Measurements from ENCODE around the gene HCN2.
A peak's percentile ranks its signal among the peaks of the same experiment; 100 is the strongest.

Gene HCN2

DNA sequence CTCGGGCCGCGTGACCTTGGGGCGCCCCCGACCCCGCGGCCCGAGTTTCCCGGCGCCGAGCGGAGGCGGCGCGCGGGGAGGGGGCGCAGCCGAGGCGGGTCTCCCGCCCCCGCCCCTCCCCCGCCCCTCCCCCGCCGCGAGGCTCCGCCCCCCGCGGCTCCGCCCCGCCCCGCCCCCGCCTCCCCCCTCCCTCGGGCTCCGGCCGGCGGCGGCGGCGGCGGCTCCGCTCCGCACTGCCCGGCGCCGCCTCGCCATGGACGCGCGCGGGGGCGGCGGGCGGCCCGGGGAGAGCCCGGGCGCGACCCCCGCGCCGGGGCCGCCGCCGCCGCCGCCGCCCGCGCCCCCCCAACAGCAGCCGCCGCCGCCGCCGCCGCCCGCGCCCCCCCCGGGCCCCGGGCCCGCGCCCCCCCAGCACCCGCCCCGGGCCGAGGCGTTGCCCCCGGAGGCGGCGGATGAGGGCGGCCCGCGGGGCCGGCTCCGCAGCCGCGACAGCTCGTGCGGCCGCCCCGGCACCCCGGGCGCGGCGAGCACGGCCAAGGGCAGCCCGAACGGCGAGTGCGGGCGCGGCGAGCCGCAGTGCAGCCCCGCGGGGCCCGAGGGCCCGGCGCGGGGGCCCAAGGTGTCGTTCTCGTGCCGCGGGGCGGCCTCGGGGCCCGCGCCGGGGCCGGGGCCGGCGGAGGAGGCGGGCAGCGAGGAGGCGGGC lies at the start of gene HCN2:
TSS of gene HCN2 (plus strand) at position 189 of the 703 bp plus-strand sequence. CDS start at position 254, 65 bp downstream.
- no peak for DNase-seq

DNA sequence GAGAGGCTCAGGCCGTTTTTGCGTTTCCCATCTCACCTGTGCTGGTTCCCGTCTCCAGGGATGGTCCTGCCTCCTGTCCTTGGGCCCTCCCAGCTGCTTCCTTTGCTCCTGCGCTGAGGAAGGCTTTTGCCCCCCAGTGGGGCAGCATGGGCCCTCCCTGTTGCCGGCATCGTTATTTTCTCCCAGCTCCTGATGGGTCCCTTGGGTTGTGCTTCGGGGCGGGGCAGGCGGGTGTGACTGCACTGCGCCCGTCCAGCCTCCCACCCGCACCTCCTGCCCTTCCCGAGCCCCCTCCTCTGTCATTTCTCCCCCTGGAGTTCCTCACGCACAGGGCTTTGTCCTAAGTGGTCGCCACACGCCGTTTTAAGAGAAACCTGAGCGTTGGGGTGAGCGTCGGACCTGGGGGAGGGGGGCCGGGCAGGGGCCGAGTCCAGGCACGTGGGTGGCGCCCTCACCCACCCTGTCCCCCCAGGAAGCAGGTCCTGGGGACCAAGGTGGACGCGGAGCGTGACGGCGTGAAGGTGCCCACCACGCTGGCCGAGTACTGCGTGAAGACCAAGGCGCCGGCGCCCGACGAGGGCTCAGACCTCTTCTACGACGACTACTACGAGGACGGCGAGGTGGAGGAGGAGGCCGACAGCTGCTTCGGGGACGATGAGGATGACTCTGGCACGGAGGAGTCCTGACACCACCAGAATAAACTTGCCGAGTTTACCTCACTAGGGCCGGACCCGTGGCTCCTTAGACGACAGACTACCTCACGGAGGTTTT lies 48.6 kb upstream of the HCN2 start:
- DNase-seq = no peak

DNA sequence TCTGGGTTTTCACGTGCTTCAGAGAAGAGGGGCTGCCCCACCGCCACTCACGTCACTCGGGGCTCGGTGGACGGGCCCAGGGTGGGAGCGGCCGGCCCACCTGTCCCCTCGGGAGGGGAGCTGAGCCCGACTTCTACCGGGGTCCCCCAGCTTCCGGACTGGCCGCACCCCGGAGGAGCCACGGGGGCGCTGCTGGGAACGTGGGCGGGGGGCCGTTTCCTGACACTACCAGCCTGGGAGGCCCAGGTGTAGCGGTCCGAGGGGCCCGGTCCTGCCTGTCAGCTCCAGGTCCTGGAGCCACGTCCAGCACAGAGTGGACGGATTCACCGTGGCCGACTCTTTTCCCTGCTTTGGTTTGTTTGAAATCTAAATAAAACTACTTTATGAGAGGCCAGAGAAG lies 48.0 kb upstream of the HCN2 start:
- DNase-seq = no peak

DNA sequence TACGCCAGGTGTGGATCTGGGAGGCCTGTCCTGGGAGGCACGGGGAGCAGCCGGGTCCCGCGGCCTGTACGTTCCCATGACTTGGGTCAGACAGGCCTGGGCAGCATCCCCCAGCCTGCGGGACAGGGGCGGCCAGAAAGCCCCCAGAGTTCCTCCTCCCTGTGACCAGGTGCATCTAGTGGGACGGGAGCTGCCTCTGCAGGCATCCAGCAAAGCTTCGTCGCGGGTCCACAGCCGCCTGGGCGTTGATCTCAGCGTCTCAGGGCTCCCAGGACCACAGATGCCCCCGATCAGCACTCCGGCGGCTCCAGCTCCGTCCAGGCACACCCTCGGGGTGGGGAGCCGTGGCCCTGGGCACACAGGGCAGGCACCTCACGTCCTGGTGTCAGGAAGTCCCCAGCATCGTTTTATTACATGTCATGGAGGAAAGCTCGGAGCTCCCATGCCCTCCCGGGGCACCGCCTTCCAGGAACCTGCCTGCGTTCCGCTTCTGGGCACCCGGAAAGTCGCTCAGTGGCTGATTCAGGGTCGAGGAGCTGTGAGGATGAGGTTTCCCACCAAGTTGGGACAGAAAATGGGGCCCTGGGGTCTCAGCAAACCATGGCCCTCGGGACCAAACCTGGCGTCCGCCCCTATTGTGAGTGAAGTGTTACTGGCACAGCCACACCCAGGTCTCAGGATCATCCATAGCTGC lies 47.4 kb upstream of the HCN2 start:
- no peak for DNase-seq

GRCh38 chr19:543910-544608 lies 45.6 kb upstream of the HCN2 start, which contains the start of gene GZMM:
GZMM (plus strand) TSS chr19:544053; CDS start chr19:544072, 19 bp downstream.
- DNase-seq = peak; percentile 73

DNA sequence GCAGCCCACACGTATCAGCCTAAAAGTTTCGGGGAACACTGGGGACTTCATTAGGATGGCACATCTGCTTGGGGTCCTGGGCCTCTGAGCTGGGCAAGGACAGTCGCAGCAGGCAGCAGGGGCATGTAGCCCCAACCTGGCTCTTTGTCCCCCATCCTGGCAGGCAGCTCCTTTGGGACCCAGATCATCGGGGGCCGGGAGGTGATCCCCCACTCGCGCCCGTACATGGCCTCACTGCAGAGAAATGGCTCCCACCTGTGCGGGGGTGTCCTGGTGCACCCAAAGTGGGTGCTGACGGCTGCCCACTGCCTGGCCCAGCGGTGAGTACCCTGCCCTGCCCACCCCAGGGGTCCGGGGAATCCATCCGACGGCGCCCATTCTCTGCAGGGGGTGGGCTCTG lies 42.6 kb upstream of the HCN2 start:
- DNase-seq = no peak

DNA sequence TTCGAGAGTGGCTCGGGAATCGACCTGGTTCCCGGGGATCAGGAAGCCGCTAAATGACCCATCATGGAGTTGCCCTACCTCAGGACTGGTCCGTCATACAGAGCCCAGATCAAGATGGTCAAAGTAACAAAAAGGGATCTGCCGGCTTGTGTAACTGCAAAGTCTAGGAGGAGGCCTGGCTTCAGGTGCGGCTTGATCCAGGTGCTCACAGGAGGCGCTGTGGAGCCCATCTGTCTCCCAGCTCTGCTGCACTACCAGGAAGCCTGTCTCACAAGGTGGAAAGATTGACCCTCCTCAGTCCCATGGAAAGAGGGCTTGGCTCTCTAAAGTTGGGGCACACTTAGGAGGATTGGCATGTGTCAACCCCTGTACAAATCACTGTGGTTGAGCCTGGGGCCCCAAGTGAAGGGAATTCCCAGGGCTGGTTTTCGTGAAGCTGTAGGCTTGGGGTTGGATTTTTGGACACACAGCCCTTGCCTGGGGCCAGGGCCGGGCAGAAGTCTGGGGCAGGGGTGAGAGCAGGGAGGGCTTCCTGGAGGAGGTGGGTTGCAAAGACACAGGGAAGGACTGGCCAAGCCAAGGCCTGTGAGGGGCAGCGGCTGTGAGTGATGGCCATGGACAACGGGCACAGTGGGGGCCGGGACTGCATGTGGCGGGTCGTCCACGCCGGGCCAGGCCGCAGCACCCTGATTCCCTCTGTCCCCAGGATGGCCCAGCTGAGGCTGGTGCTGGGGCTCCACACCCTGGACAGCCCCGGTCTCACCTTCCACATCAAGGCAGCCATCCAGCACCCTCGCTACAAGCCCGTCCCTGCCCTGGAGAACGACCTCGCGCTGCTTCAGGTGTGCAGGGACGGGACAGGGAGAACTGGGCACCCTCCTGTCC lies 41.6 kb upstream of the HCN2 start:
- DNase-seq = no peak

DNA sequence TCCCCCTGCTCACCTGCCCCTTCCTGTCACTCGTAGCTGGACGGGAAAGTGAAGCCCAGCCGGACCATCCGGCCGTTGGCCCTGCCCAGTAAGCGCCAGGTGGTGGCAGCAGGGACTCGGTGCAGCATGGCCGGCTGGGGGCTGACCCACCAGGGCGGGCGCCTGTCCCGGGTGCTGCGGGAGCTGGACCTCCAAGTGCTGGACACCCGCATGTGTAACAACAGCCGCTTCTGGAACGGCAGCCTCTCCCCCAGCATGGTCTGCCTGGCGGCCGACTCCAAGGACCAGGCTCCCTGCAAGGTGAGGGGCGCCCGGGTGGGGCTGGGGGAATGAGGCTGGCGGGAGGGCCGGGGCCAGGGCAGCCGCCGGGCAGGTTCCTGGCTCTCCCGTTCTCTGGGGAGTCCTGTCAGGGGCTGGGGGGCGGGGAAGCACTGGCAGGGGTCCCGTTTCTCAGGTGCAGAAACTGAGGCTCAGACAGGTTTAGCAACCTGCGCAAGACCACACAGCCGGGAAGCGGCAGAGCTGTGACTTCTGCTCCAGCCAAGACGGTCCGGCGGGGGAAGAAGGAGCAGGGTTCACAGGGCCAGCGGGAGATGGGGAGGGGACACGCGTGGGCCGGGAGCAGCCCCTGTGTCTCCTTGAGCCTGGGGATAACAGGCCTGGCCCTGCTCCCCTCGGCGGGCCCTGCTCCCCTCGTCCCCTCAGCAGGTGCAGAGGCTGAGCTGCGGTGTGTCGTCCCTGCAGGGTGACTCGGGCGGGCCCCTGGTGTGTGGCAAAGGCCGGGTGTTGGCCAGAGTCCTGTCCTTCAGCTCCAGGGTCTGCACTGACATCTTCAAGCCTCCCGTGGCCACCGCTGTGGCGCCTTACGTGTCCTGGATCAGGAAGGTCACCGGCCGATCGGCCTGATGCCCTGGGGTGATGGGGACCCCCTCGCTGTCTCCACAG lies 40.5 kb upstream of the HCN2 start:
- no peak for DNase-seq

DNA sequence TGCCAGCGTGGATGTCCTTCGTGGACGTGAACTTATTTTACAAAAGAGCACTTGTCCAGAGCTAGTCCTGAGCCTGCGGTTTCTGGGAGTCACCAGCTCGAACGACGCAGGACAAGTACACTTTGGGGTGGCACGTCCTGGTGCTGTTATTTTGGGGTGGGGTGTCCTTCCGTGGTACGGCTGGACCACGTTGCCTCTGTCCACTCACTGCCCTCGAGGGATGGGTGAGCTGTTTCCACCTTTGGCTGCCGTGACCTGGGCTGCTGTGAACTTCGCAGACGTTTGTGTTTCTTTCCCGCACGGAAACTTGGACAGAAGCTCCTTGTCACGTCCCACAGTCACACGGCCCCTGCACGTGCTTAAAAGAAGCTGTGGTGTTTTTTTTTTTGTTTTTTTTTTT lies 34.9 kb upstream of the HCN2 start:
- DNase-seq = no peak

DNA sequence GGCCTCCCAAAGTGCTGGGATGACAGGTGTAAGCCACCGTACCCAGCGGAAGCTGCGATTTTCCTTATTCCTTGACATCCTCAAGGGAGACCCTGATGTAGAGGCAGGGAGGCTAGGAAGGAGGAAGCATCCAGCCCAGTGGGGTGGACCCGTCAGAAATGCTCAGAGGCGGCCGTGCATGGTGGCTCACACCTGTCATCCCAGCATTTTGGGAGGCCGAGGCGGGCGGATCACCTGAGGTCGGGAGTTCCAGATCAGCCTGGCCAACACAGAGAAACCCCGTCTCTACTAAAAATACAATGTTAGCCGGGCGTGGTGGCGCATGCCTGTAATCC lies 34.2 kb upstream of the HCN2 start:
- DNase-seq = no peak

DNA sequence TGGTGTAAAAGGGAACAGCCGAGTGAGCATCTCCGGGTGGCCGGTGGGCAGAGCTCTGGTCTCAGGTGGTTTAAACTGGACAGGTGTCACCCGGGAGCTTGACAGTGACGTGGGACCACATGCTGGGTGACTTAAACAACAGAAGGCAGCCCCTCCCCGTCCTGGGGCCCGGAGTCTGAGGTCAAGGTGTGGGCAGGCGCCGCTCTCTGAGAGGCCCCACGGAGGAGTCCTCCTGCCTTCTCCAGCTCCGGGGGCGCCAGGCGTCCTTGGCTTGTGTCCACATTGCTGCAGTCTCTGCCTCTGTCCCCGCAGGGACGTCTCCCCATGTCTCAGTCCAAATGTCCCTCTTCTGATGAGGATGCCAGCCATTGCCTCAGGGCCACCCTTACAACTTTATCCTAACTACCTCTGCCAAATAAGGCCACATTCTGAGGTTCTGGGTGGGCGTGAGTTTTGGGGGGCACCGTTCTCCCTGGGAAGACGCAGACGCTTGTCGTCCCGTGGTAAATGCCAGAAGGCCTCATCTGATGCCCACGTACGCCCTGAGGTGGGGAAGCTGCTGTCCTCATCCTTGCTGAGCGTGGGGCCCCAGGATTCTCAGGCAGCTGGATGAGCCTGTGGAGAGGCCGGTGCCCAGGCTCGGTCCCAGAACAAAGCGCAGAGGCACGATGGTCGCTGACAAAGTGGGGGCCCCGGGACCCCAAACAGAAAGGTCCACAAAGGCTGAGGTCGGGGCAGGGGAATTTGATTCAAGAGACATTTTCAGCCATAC lies 32.9 kb upstream of the HCN2 start:
- DNase-seq = no peak

- no peak for DNase-seq
Observed at GRCh38 chr19:558770-559439, 30.8 kb upstream of the HCN2 start.

- DNase-seq = no peak
Observed at GRCh38 chr19:560121-560520, 29.6 kb upstream of the HCN2 start.

- no peak for DNase-seq
Observed at GRCh38 chr19:566403-566802, 23.3 kb upstream of the HCN2 start.

- no peak for DNase-seq
Observed at GRCh38 chr19:566844-567243, 22.8 kb upstream of the HCN2 start.

DNA sequence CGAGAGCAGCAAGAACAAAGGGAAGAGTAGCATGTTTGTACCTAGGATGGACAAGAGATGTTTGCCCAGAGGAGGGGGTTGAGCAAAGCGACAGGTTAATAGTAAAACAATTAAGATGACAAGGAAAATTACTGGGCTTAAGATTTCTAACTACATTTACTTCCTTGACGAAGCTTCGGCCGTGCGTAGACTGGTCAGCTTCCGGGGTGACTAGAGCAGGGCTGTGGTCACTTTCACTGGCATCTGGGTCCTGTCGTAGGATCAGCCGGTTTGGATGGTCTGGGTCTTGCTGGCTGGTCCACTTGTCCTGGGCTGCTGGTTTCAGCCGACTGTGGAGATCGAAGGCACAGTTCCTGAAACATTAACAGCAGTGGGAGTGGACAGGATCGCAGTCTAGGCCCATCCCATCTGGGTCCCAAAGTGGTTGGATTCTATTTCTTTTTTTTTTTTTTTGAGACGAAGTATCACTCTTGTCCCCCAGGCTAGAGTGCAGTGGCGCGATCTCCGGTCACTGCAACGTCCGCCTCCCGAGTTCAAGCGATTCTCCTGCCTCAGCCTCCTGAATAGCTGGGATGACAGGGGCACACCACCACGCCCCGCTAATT lies 22.3 kb upstream of the HCN2 start:
- no peak for DNase-seq

DNA sequence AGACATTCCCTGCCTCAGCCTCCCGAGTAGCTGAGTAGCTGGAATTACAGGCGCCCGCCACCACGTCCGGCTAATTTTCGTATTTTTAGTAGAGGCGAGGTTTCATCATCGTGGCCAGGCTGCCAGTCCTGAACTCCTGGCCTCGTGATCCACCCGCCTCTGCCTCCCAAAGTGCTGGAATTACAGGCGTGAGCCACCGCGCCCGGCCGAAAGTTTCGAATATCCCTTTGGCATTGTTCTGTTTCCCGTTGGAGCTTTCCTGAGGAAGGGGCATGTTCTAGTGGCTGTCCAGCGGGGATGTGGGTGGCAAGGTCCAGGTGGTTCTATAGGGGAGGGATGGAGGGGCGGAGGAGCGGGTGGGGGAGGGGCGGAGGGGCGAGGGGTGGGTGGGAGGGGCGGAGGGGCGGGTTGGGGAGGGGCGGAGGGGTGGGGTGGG lies 19.4 kb upstream of the HCN2 start:
- no peak for DNase-seq

GRCh38 chr19:570937-571565 lies 18.6 kb upstream of the HCN2 start:
- DNase-seq = peak; percentile 64

DNA sequence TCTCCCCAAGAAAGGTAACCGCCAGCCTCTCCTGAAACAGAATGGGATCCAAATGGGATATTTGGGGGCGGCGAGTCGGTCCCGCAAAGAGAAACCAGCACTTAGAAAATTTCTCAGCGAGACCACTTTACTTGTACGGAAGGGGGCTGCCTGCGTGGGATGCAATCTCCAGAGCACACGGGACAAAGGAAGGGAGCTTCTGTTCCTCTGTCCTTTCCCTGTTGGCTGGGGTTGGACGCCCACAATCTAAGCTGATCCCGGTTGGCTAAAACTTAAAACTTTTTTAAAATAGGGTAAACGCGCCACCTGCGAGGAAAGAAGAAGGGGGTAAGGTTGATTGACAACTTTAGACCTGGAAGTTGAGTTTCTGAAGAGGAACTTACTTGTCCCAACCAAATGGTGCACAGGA lies 18.1 kb upstream of the HCN2 start:
- DNase-seq = peak; percentile 38
